ENCODE measurements around the gene LCE1E. TPM values are rescaled to one million over a fixed set of nuclear protein-coding genes. Genes with fewer than 3 reads are reported as not detected.

LCE1E gene
- total and polyA plus RNA-seq, 8 donors, result not detected

GRCh38 chr1:152776361-152776760 is 9.7 kb upstream of the LCE1E start:
- intact Hi-C loops (cut with DNase I), result no loop called here
- Histone ChIP-seq H3K4me3 (no peak overlapping the region), H3K9me3 (no peaks in the 10 kb centered on the region), H3K27me3 (no peaks in the 10 kb centered on the region), H3K36me3 (no peaks in the 10 kb centered on the region), H3K27ac (no peak overlapping the region), H3K4me1 (no peaks in the 10 kb centered on the region)
- no peak for ATAC-seq
- peak in 1 of 4 donors; percentile 57 for DNase-seq
- TF ChIP-seq, protein P1, sequence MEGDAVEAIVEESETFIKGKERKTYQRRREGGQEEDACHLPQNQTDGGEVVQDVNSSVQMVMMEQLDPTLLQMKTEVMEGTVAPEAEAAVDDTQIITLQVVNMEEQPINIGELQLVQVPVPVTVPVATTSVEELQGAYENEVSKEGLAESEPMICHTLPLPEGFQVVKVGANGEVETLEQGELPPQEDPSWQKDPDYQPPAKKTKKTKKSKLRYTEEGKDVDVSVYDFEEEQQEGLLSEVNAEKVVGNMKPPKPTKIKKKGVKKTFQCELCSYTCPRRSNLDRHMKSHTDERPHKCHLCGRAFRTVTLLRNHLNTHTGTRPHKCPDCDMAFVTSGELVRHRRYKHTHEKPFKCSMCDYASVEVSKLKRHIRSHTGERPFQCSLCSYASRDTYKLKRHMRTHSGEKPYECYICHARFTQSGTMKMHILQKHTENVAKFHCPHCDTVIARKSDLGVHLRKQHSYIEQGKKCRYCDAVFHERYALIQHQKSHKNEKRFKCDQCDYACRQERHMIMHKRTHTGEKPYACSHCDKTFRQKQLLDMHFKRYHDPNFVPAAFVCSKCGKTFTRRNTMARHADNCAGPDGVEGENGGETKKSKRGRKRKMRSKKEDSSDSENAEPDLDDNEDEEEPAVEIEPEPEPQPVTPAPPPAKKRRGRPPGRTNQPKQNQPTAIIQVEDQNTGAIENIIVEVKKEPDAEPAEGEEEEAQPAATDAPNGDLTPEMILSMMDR (IDR thresholded peaks at IDR 0.05), result no peak

DNA sequence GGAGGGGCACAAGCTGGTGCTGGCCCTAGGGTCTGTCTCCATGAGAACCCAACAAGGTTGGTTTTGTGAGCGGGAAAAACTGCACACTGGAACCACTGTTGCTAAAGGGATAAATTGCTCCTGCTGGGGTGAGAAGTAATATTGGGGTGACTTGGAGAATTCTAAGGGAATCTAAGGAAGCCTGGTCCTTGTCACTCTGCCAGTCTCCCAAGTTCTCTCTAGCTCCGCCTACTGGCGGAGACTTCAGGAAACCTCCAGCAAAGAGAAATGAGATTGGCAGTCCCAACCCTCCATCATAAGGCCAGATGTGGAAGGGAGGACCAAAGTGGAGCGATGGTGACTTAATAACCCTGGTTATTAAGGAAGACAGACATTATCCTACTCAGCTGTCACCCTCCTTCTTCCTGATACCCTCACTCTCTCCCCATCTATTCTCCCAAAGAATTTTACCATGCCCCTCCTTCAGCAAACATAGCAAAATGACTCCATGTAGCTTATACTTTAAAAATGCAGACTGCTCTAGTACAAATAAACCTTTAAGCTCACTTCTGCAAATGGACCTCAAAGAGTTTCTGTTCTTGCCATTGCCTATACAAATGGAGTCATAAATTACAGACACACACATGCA is 8.4 kb upstream of the LCE1E start:
- no peaks in the 10 kb centered on the region for H3K36me3 ChIP-seq
- intact Hi-C loops (cut with DNase I), result no loop called here

DNA sequence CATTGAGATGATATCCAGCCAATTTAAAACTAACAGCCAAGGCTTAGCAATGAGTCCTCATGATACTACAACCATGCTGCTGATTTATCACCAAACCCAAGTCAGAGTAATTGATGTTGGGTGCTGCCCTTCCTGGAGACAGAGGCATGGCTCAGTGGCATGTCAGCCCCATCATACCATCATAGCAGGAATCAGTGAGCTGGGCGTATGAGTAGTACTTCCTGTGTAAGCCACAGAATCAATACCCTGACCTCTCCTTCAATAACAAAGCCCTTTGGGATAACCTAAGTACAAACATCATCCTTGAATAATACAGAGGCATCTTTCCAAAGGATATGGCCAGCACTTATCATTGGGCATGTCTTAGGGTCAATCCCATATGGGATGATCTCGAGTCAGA is 3.0 kb upstream of the LCE1E start:
- DNase-seq, result no peak
- TF ChIP-seq, protein P1 (IDR thresholded peaks at IDR 0.05), result no peak
- Histone ChIP-seq H3K4me1 (no peaks in the 10 kb centered on the region), H3K9me3 (no peaks in the 10 kb centered on the region), H3K27ac (no peak overlapping the region), H3K4me3 (no peak overlapping the region), H3K27me3 (peaks cover 0 to 5% of the 10 kb centered on the region in 2 donors), H3K36me3 (no peaks in the 10 kb centered on the region)
- intact Hi-C loops (cut with DNase I), result no loop called here
- ATAC-seq, result no peak

More for the DNA sequence above, 8.4 kb upstream of the LCE1E start:
- DNase-seq (peak in 1 of 4 donors; percentile 1), ATAC-seq (no peak)
- no peak overlapping the region for H3K27ac ChIP-seq
- no peaks in the 10 kb centered on the region for H3K4me1 ChIP-seq
- H3K4me3 ChIP-seq, result no peak overlapping the region
- no peaks in the 10 kb centered on the region for H3K9me3 ChIP-seq
- TF ChIP-seq, protein P1 (IDR thresholded peaks at IDR 0.05), result no peak
- H3K27me3 ChIP-seq, result peaks cover 0 to 5% of the 10 kb centered on the region in 2 donors

- intact Hi-C loops (cut with DNase I), result no loop called here
- Histone ChIP-seq H3K27me3 (no peaks in the 10 kb centered on the region), H3K4me3 (no peak overlapping the region), H3K36me3 (no peaks in the 10 kb centered on the region), H3K27ac (no peak overlapping the region), H3K9me3 (no peaks in the 10 kb centered on the region), H3K4me1 (no peaks in the 10 kb centered on the region)
- TF ChIP-seq, protein P1 (IDR thresholded peaks at IDR 0.05), result no peak
- no peak for DNase-seq
- no peak for ATAC-seq
These were observed 9.6 kb downstream of the LCE1E start for GRCh38 chr1:152795686-152796085.

GRCh38 chr1:152796421-152796820 is 10.4 kb downstream of the LCE1E start, which contains the start of gene LCE1D:
LCE1D (plus strand) TSS chr1:152796721; CDS start chr1:152797795, 1,074 bp downstream.
- no peaks in the 10 kb centered on the region for H3K27me3 ChIP-seq
- no peaks in the 10 kb centered on the region for H3K4me1 ChIP-seq
- H3K27ac ChIP-seq, result no peak within 1 kb of the TSS
- no peaks in the 10 kb centered on the region for H3K9me3 ChIP-seq
- TF ChIP-seq, protein P1 (IDR thresholded peaks at IDR 0.05), result no peak
- intact Hi-C loops (cut with DNase I), result no loop called here
- no peak within 1 kb of the TSS for H3K4me3 ChIP-seq
- H3K36me3 ChIP-seq, result no peaks in the 10 kb centered on the region
- ATAC-seq, result no peak
- no peak for DNase-seq
